GM10847 (cell line): ENCODE data around the gene PSPH.

Source experiments
- POLR2A ChIP-seq: IDR thresholded peaks from 2 replicates; pipeline ENCODE4 v1.6.1; 2011; ENCODE audit not compliant: insufficient read length; ENCODE audit errors: extremely low read depth

Gene PSPH

DNA sequence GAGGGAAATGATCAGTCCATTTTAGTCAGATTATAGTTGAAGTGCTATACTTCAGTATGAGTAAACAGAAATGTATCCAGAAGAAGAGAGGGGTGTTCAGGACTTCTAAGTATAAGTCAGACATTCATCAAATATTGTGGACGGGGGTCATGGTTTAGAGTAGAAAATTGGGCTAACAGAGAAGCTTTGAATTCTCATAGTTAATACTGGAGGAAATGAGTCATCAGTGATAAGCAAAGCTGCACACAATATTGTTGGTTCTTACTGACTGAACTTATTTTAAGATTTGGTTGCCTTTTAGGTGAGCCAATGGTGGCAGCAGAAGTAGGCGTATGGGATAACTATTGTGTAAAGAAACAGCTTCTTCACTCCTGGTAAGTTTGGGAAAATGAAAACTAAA is 11.1 kb upstream of the PSPH start:
- TF ChIP-seq POLR2A, result no peak

- no peak for TF ChIP-seq POLR2A
Observed at GRCh38 chr7:56053993-56054392, 2.7 kb upstream of the PSPH start.

DNA sequence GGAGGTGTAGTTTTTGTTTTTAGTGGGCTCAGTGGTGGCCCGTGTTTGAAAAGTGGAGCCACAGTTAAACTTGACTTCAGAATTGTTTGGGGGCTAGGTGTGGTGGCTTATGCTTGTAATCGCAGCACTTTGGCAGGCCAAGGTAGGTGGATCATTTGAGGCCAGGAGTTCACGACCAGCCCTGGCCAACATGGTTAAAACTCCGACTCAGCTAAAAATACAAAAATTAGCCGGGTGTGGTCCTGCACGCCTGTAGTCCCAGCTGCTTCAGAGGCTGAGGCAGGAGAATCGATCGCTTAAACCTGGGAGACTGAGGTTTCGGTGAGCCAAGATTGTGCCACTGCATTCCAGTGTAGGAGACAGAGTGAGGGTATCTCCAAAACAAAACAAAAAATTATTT is 2.1 kb upstream of the PSPH start:
- no peak for TF ChIP-seq POLR2A

- TF ChIP-seq POLR2A, result no peak
Observed at GRCh38 chr7:56051053-56051338, 248 bp downstream of the PSPH start.

- no peak for TF ChIP-seq POLR2A
Observed at GRCh38 chr7:56048245-56048644, 3.0 kb downstream of the PSPH start.

DNA sequence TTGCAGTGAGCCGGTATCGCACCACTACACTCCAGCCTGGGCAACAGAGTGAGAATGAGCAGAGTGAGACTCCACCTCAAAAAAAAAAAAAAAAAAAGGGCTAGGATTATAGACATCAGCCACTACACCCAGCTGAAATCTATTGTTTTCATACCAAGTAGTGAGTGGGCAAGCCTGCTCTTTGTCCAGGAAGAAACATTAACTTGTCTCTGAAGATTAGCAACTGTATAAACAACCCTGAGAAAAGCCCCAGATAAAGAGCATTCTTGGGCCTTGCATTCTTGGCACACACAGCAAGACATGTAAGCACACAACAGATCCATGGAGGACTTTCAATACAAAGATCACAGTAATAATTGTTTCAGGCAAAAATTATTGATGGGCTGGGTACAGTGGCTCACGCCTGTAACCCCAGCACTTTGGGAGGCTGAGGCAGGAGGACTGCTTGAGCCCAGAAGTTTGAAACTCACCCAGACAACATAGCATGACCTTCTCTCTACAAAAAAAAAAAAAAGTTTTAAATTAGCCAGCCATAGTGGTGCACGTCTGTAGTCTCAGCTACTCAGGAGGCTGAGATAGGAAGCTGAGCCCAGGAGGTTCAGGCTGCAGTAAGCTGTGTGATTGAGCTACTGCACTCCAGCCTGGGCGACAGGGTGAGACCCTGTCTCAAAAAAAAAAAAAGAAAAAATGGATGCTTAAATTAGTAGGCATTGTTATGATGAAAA is 4.4 kb downstream of the PSPH start:
- no peak for TF ChIP-seq POLR2A

- no peak for TF ChIP-seq POLR2A
Observed at GRCh38 chr7:56040730-56041129, 10.5 kb downstream of the PSPH start.

DNA sequence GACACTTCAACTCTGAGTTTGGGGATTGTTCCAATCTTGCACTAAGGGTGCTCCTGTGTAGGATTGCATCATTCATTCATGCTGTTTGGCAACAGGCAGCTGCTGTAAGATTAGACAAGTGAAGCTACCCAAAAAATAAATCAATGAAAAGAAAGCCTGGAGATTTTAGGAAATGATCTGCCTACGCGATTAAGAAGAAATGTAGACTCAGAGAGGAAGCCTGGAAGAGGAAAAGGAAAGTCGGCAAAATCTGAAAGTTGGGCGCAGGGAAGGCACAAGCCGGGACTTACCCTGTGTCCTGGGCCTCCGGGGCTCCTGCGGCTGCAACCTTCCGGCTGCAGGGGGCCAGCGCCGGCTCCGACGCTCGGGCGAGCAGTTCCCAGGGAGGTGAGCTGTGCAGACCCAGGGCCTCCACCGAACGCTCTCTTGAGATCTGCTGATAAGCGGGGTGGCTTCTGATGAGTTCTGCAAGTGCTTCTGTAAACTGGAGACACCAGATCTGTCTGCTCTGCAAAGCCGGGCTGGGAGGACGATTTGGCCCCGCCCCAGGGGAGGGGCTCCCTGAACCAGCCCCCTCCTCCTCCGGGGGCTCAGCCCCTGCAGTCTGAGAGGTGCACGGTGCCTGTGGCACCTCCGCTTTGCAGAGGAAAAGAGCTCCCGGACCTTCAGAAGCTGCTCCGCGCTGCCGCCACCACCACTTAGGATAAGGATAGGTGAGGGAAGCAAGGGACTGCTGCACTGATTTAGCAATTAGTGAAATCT is 17.4 kb downstream of the PSPH start:
- TF ChIP-seq POLR2A, result peak; percentile 35

GRCh38 chr7:56030340-56030739 is 20.9 kb downstream of the PSPH start:
- TF ChIP-seq POLR2A, result no peak

- no peak for TF ChIP-seq POLR2A
Observed at GRCh38 chr7:56028942-56029630, 22.2 kb downstream of the PSPH start.

DNA sequence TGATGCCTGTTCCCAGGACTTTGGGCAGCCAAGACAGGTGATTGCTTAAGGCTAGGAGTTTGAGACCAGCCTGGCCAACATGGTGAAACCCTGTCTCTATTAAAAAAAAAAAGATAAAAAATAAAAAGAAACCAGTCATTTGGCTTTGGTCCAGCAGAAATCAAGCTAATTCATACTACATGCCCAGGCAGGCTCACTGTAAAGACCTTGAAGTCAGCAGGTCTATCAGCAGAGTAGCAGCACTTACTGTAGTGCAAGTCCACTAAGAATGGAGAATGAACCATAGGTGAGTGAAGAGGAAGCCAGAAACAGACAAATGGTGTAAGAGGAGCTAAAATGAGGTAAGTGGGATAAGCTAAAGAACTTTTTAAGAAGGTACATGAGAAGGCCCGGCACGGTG is 24.7 kb downstream of the PSPH start:
- no peak for TF ChIP-seq POLR2A

- no peak for TF ChIP-seq POLR2A
Observed at GRCh38 chr7:56023500-56023899, 27.7 kb downstream of the PSPH start.

DNA sequence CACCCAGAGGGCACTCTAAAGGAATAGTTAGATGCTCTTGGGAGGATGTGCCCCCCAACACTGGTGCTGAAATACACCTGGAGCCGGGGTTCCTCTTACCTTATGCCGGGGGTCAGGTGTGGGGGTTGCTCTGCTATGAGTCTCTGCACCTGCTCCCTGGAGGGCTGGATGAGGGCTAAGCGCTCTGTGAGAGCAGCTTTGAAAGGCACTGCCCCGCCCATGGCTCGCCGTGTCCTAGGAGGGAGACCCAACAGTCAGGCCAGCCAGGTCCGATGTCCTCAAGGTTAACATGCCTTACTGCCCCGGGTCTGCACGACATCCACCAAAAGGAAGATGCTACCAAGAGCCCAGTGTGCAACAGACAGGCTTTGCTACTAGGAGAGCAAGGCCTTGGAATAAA is 31.7 kb downstream of the PSPH start:
- no peak for TF ChIP-seq POLR2A

DNA sequence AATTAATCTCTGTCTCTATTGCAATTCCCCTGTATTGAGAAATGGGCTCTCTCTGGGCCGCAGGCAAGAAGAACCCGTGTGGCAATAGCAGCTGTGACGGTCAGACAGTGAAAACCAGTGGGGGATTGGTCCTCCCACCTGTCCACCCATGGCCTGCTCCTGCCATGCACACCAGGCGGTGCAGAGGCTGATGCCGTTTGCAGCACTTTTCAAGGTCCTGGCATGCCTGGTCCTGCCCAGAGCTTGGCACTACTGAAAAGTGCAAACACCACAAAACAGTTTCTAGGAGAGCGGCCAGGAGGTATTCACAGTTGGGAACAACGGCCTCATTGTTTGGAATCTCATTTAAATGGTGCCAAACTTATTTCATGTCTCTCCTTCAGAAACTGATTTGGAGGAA is 41.5 kb downstream of the PSPH start:
- TF ChIP-seq POLR2A, result no peak

GRCh38 chr7:56007891-56008290 is 43.4 kb downstream of the PSPH start:
- no peak for TF ChIP-seq POLR2A

- TF ChIP-seq POLR2A, result no peak
Observed at GRCh38 chr7:56007167-56007652, 44.0 kb downstream of the PSPH start.
